ENCODE results near the gene ASCL2.

GRCh38 chr11:2309251-2310072 lies 39.1 kb upstream of the ASCL2 start:
- TF ChIP-seq CTCF (conservative IDR thresholded peaks at IDR 0.05; ENCODE audit: low read length) (no peak), EZH2phosphoT487 (IDR thresholded peaks at IDR 0.05; ENCODE audit: borderline replicate concordance, low read depth, low read length) (no peak)
